Small intestine (tissue), 7 donors: ENCODE data around the gene RRAGD. TPM values are rescaled to one million over a fixed set of nuclear protein-coding genes. Genes with fewer than 3 reads are reported as not detected.
"Not testable (repeated sequence)": the region's sequence is repeated elsewhere in the genome, so short reads cannot be mapped to it uniquely, and the experiment has no call there.

ENCODE experiments used
- DNase-seq, 2 donors: peaks; one replicate each; pipeline versions ENCODE4 v3.0.0 to v3.0.0-alpha.2; 2013
- FAIRE-seq: peaks from 2 replicates; lab custom pipeline; 2012; peaks lifted over from hg19 to GRCh38; lab: Jason Lieb, UNC
- H3K27ac ChIP-seq, 3 donors: one replicate each; pipeline ENCODE4 v1.5.1; 2013; ENCODE audit warnings: low read length in 2 of 3, mild to moderate bottlenecking in 2 of 3, control low read depth in 1 of 3, inconsistent platforms in 1 of 3, low read depth in 1 of 3, moderate library complexity in 1 of 3
- H3K27me3 ChIP-seq, 3 donors: one replicate each; pipeline ENCODE4 v1.6.1; 2013; ENCODE audit warnings: low read length in 3 of 3, inconsistent platforms in 1 of 3; ENCODE audit not compliant: control insufficient read depth in 3 of 3, insufficient read depth in 3 of 3
- H3K36me3 ChIP-seq, 3 donors: one replicate each; pipeline ENCODE4 v1.6.1; 2013; ENCODE audit warnings: low read length in 3 of 3, inconsistent platforms in 1 of 3, low read depth in 1 of 3, mild to moderate bottlenecking in 1 of 3, moderate library complexity in 1 of 3; ENCODE audit not compliant: control insufficient read depth in 3 of 3, insufficient read depth in 2 of 3
- H3K4me1 ChIP-seq, 3 donors: one replicate each; pipeline ENCODE4 v1.6.1; 2013; ENCODE audit warnings: low read length in 2 of 3, inconsistent platforms in 1 of 3, low read depth in 1 of 3, mild to moderate bottlenecking in 1 of 3, moderate library complexity in 1 of 3; ENCODE audit not compliant: control insufficient read depth in 3 of 3, insufficient read depth in 2 of 3
- H3K4me3 ChIP-seq, 3 donors: one replicate each; pipeline ENCODE4 v1.5.1; 2013; ENCODE audit warnings: low read length in 3 of 3, control low read depth in 1 of 3, inconsistent platforms in 1 of 3, low read depth in 1 of 3, mild to moderate bottlenecking in 1 of 3, moderate library complexity in 1 of 3
- H3K9me3 ChIP-seq, 2 donors: one replicate each; pipeline ENCODE4 v1.6.1; 2013; ENCODE audit warnings: low read depth in 1 of 2, low read length in 1 of 2; ENCODE audit not compliant: control insufficient read depth in 2 of 2, insufficient read depth in 1 of 2
- WGBS, 3 donors: extraction: QIAGEN DNeasy Blood & Tissue Kit; methylation state at CpG; one replicate each; pipeline ENCODE4 v1.1.7; 2013; 5-methylcytosine and 5-hydroxymethylcytosine counted together
- polyA plus RNA-seq, 4 donors: library from polyadenylated mRNA; stranded (reverse) in 3 of 4; unstranded in 1 of 4; fragments of 200-250 nt in 3 of 4; fragments of 120-200 nt in 1 of 4; gene quantifications; one replicate each; pipeline versions ENCODE4 v1.2.1 to v1.2.3, GENCODE V29; 2013
- donor health status: healthy with polysubstance abuse.
- donor health status: control.
- donor health status: control.
- donor health status: Bipolar disorder and iron deficiency.
- donor health status: healthy.

Gene RRAGD
- polyA plus RNA-seq, 4 donors, result 0.67 to 63.9 (median 2.6) TPM

DNA sequence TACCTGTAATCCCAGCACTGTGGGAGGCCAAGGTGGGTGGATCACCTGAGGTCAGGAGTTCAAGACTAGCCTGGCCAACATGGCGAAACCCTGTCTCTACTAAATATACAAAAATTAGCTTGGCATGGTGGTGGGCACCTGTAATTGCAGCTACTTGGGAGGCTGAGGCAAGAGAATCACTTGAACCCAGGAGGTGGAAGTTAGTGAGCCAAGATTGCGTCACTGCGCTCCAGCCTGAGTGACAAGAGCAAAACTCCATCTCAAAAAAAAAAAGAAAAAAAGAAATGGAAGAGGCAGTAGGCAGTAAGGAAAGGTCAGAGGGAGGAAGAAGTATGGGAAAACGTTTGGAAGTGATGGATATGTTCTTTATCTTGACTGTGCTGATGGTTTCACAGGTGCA is 14.2 kb downstream of the RRAGD start:
- 67 to 75% (median 69%) methylated on average over 4 of the region's 4 CpGs for WGBS, 3 donors
- not testable (repeated sequence) for DNase-seq, FAIRE-seq, H3K4me1 ChIP-seq, H3K36me3 ChIP-seq, H3K27me3 ChIP-seq, H3K4me3 ChIP-seq, H3K9me3 ChIP-seq, H3K27ac ChIP-seq

DNA sequence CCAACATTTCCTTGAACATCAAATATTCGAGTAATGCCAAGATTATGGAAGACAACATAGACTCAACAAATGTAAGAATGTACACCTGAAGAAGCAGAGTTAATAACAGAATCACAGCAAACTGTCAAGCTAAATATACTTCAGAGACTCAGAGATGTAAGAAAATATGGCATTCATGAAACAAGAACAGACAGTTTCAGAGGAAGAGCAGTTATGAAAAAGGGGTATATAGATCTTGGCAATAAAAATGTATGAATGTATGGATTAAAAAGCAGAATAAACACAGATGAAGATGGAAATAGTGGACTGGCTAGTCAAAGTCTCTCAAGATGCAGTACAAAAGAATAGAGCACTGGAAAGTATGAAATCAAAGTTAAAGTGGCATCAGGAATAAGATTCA is 18.4 kb downstream of the RRAGD start:
- DNase-seq (no peak), FAIRE-seq (no peak)
- H3K4me1 ChIP-seq, result no peaks in the 10 kb centered on the region
- H3K36me3 ChIP-seq, result no peaks in the 10 kb centered on the region
- H3K27ac ChIP-seq, result no peak overlapping the region
- no peaks in the 10 kb centered on the region for H3K27me3 ChIP-seq
- H3K9me3 ChIP-seq, result peaks cover 0 to 3% of the 10 kb centered on the region in 2 donors
- no peak overlapping the region for H3K4me3 ChIP-seq
- 87 to 100% (median 89%) methylated on average over 1 of the region's 1 CpG for WGBS, 3 donors

DNA sequence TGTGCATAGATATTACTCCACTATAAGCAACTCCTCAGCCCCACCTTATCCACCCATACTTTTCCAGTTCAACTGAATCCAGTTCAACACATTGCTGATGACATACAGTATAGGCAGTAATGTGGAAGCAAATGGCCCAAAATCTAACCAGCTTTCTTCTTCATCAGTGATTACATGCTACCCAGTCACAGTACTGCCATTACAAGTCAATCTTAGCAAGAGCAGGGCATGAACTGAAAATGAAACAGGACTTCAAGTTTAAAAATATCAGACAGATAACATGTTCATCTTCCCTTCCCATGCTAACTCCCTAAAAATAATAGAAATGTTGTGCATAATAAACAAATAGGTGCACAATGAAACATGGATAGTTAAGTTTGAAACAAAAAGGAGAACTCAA is 19.2 kb downstream of the RRAGD start:
- peaks cover 0 to 3% of the 10 kb centered on the region in 2 donors for H3K9me3 ChIP-seq
- FAIRE-seq, result no peak
- no peak overlapping the region for H3K27ac ChIP-seq
- no peak for DNase-seq
- H3K36me3 ChIP-seq, result no peaks in the 10 kb centered on the region
- no peaks in the 10 kb centered on the region for H3K27me3 ChIP-seq
- H3K4me3 ChIP-seq, result no peak overlapping the region
- H3K4me1 ChIP-seq, result no peaks in the 10 kb centered on the region

DNA sequence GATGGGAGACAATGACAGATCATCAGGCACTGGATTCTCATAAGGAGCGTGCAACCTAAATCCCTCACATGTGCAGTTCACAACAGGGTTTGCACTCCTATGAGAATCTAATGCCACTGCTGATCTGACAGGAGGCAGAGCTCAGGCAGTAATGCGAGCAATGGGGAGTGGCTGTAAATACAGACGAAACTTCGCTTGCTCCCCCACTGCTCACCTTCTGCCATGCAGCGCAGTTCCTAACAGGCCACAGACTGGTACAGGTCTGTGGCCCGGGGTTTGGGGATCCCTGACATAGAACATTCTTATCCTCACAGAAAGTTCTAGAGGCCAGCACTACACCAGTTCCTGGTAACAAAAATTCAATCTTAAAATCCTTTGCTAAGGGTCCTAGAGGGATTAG is 23.2 kb downstream of the RRAGD start:
- DNase-seq (no peak), FAIRE-seq (no peak)
- Histone ChIP-seq H3K36me3 (peaks cover 0 to 8% (median 0%) of the 10 kb centered on the region in 3 donors), H3K4me1 (no peaks in the 10 kb centered on the region), H3K9me3 (peaks cover 0 to 3% of the 10 kb centered on the region in 2 donors), H3K27me3 (no peaks in the 10 kb centered on the region), H3K27ac (no peak overlapping the region), H3K4me3 (no peak overlapping the region)
- WGBS, 3 donors, result 91 to 100% (median 95%) methylated on average over 6 of the region's 6 CpGs

DNA sequence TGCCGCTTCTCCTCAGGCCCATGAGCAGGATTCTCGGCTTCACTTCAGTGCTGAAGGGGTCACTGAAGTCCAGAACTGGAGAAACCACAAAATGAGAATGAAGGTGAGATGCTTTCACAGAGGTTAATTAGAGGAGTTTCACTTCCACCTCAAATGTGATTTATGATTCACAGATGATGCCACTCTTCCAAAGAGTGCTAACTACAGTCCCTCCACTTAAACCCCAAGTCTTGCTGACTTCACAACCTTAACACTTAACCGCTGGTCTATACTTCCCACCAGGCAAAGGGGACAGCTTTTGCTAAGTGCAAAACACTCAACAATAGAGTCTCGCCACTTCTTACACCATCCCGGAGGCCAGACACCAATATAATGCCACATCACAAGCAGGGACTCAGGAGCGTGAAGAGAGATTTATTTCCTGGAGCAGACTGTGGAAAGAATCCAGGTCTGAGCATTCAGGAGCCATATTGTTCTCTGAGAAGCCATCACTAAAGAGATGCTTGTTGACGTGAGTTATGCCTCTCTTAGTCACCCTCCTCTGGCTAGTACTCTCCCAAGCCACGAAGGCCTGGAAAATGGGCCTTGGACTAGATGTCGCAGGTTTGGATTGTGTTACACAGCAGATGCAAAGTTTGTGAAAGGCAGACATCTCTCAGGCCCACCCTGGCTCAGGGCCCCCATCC is 24.4 kb downstream of the RRAGD start:
- Histone ChIP-seq H3K9me3 (peaks cover 0 to 3% of the 10 kb centered on the region in 2 donors), H3K27ac (no peak overlapping the region), H3K36me3 (peaks cover 0 to 8% (median 0%) of the 10 kb centered on the region in 3 donors), H3K27me3 (no peaks in the 10 kb centered on the region), H3K4me1 (no peaks in the 10 kb centered on the region), H3K4me3 (no peak overlapping the region)
- WGBS, 3 donors, result 84 to 90% (median 90%) methylated on average over 9 of the region's 9 CpGs
- FAIRE-seq (no peak), DNase-seq (no peak)

DNA sequence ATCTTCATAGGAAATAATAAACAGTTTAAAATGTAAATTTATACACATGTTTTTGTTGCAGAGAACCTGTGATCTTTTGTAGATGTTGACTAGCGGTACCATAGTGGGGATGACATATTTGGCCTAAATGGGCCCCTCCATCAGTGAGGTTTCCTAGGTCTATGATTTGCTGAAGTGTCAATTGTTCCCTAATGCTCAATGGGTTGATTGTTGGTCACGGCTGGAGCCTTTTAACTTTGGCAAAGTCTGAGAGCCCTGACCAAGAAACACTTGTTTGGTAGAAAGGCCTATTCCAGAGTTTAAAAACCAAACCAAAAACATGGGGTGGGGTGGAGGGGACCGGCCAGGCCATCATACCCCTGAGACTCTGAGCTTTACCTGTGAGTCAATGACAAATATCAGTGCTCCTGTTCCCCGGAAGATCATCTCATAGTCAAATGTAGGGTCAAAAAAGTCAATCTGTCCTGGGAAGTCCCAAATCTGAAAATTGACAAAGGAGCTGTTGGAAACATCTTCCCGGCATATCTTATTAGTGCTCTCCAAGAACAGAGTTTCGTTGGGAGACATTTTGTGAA is 25.1 kb downstream of the RRAGD start:
- no peak overlapping the region for H3K27ac ChIP-seq
- H3K9me3 ChIP-seq, result peaks cover 0 to 3% of the 10 kb centered on the region in 2 donors
- H3K27me3 ChIP-seq, result no peaks in the 10 kb centered on the region
- no peak for FAIRE-seq
- no peak overlapping the region for H3K4me3 ChIP-seq
- H3K36me3 ChIP-seq, result peaks cover 0 to 8% (median 0%) of the 10 kb centered on the region in 3 donors
- H3K4me1 ChIP-seq, result no peaks in the 10 kb centered on the region
- WGBS, 3 donors, result 86 to 93% (median 90%) methylated on average over 6 of the region's 6 CpGs
- no peak for DNase-seq

DNA sequence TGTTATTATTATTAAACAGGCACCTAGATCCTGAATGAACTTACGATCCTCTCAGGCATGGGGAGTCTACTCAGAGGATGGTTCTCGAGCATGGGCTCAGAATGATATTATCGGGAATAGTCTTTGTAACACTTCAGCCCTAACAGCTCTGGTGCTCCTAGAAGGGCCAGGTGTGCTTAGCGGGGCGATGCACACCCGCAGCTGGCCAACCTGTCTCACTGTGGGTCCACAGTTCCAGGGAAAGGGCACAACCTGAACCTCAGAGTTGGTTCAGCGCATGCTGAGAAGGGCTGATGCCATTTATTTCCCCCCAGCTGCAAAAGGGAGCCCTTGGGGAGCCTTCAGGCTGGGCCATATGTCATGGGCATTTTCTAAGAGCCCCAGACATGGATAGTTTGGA is 26.2 kb downstream of the RRAGD start:
- Histone ChIP-seq H3K36me3 (peaks cover 0 to 8% (median 0%) of the 10 kb centered on the region in 3 donors), H3K9me3 (no peaks in the 10 kb centered on the region), H3K4me1 (no peaks in the 10 kb centered on the region), H3K27me3 (no peaks in the 10 kb centered on the region), H3K4me3 (no peak overlapping the region), H3K27ac (no peak overlapping the region)
- WGBS, 3 donors, result 92 to 94% (median 94%) methylated on average over 7 of the region's 7 CpGs
- DNase-seq, result no peak
- FAIRE-seq, result no peak

DNA sequence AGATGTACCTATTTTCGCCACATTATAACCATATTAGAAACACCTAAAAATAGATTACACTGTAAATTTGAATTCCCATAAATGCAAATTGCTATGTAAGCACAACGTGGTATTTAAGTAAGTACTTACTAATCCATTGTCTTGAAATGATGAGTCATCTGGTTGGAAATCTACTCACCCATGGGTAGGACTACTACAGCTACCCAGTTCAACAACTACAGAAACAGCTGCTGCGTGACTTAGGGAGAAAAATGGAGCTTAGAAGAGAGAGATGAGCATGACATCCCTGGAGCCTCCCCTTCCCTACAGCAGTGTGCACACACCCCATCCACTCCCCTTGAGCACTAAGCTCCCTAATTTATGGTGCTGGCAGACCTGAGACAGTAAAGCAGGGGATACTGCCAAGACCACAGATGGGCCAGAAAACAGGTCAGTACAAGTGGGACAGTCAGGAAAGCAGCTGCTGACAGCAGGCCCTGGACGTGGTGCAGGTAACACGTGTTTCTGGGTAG is 26.9 kb downstream of the RRAGD start:
- Histone ChIP-seq H3K4me1 (no peaks in the 10 kb centered on the region), H3K36me3 (peaks cover 0 to 8% (median 0%) of the 10 kb centered on the region in 3 donors), H3K27ac (no peak overlapping the region), H3K9me3 (no peaks in the 10 kb centered on the region), H3K27me3 (no peaks in the 10 kb centered on the region), H3K4me3 (no peak overlapping the region)
- no peak for DNase-seq
- FAIRE-seq, result no peak
- 71 to 77% (median 72%) methylated on average over 5 of the region's 5 CpGs for WGBS, 3 donors
